ENCODE results near the gene PFDN1.

The PFDN1 gene

DNA sequence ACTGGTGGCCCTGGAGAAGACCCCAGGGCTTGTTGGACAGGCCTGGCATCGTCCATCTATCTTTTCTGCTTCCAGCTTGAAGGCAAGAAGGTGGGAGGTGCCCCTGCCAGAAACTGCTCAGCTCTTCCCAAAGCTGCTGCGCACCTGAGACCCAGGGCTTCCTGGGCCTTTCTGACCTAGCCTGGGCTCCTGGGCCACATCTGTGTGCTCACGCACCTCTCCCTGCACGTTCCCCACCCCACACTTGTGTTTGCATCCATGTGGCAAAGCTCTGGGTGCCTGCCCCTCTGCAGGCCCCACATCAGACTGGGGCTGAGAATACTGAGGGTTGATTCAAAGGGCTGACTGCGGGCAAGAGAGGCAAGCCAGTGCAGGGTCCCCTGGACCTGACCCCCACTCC is 63.4 kb downstream of the PFDN1 start:
- no peak for DNase-seq (ENCODE audit: low read depth in 2 of 2)

- no peak for DNase-seq (ENCODE audit: low read depth in 2 of 2)
These were observed 64.1 kb downstream of the PFDN1 start for GRCh38 chr5:140238756-140239155.

- DNase-seq (ENCODE audit: low read depth in 2 of 2), result no peak
These were observed 65.9 kb downstream of the PFDN1 start for GRCh38 chr5:140236891-140237598.

- no peak for DNase-seq (ENCODE audit: low read depth in 2 of 2)
These were observed 66.9 kb downstream of the PFDN1 start for GRCh38 chr5:140235791-140236551.

DNA sequence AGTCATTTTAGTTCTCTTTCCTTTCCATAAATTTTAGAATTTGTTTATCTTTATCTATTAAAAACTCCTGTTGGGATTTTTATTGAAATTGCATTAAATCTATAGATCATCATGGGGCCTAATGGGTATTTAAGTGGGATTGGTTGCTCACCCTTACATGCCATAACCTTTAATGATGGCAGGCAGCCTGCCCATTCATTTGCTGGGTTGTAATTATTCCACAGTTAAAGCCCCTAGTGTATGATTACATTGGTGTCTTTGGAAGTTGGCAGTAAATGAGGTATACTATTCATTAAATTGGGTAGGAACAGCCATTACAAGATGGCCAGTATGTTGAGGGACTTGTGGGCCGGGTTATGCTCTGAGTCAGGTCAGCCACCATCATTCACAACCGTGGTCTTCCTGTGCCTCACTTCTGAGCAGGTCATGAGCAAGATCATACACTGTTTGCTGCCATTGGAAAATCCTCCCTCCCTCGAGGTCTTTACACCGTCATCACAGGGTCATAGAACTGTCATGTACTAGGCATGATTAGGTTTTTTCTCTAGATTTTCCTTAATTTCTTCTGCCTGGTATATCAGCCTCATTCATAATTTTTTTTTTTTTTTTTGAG is 68.4 kb downstream of the PFDN1 start:
- no peak for DNase-seq (ENCODE audit: low read depth in 2 of 2)

- DNase-seq (ENCODE audit: low read depth in 2 of 2), result no peak
These were observed 70.2 kb downstream of the PFDN1 start for GRCh38 chr5:140232731-140233130.

GRCh38 chr5:140230373-140230772 is 72.5 kb downstream of the PFDN1 start:
- DNase-seq (ENCODE audit: low read depth in 2 of 2), result no peak

- no peak for DNase-seq (ENCODE audit: low read depth in 2 of 2)
These were observed 74.5 kb downstream of the PFDN1 start for GRCh38 chr5:140228364-140228837.

DNA sequence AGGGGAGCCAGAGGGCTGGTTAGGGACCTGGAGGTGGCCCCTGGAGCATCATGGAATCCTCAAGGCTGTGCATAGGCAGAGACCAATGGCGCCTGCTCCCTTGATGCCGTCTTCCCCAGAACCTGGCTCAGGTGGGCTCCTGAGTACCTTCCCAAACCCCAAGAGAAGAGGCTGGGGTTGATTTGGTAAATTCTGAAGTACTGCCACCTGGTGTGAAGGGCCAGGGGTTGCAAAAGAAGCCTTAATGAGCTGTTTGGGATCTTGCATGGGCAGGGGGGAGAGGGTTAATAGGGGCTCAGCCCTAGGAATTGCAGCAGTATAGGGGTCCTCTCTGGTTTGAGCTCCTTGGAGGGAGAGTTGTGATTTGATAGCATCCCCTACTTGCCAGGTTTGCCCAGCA is 75.9 kb downstream of the PFDN1 start:
- DNase-seq (ENCODE audit: low read depth in 2 of 2), result no peak

GRCh38 chr5:140225396-140225795 is 77.5 kb downstream of the PFDN1 start:
- DNase-seq (ENCODE audit: low read depth in 2 of 2), result no peak

DNA sequence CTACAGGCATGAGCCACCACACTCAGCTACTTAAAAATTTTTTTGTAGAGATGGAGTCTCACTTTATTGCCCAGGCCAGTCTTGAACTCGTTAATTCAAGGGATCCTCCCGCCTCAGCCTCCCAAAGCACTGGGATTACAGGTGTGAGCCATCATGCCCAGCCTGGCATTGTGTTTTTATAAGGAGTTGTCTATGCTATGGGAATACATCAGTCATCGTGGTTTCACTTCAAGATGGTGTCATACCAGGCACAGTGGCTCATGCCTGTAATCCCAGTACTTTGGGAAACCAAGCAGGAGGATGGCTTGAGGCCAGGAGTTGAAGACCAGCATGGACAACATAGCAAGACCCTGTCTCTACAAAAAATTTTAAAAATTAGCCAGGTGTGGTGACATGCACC is 78.2 kb downstream of the PFDN1 start:
- DNase-seq (ENCODE audit: low read depth in 2 of 2), result no peak

DNA sequence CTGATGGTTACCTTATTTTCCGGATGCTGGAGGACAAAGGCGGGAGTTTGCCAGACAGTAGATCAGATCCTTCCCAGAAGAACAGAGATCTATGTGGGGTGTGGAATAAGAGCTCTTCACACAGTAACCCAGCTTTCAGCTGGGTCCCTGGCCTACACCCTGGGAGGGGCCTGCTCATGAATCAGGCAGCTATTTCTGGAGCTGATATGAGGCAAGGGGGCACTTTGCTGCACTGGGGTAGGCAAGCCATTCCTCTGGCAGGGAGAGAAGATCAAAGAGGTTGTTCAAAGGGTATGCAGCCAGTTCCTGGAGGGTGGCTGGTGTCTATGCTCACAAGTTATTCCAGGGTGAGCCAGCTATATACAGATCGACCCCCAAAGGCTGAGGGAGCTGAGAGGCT is 79.3 kb downstream of the PFDN1 start:
- no peak for DNase-seq (ENCODE audit: low read depth in 2 of 2)

- no peak for DNase-seq (ENCODE audit: low read depth in 2 of 2)
These were observed 80.5 kb downstream of the PFDN1 start for GRCh38 chr5:140222416-140222815.

- no peak for DNase-seq (ENCODE audit: low read depth in 2 of 2)
These were observed 81.1 kb downstream of the PFDN1 start for GRCh38 chr5:140221697-140222223.

- no peak for DNase-seq (ENCODE audit: low read depth in 2 of 2)
These were observed 82.2 kb downstream of the PFDN1 start for GRCh38 chr5:140220698-140221064.

- no peak for DNase-seq (ENCODE audit: low read depth in 2 of 2)
These were observed 82.7 kb downstream of the PFDN1 start for GRCh38 chr5:140220032-140220697.

DNA sequence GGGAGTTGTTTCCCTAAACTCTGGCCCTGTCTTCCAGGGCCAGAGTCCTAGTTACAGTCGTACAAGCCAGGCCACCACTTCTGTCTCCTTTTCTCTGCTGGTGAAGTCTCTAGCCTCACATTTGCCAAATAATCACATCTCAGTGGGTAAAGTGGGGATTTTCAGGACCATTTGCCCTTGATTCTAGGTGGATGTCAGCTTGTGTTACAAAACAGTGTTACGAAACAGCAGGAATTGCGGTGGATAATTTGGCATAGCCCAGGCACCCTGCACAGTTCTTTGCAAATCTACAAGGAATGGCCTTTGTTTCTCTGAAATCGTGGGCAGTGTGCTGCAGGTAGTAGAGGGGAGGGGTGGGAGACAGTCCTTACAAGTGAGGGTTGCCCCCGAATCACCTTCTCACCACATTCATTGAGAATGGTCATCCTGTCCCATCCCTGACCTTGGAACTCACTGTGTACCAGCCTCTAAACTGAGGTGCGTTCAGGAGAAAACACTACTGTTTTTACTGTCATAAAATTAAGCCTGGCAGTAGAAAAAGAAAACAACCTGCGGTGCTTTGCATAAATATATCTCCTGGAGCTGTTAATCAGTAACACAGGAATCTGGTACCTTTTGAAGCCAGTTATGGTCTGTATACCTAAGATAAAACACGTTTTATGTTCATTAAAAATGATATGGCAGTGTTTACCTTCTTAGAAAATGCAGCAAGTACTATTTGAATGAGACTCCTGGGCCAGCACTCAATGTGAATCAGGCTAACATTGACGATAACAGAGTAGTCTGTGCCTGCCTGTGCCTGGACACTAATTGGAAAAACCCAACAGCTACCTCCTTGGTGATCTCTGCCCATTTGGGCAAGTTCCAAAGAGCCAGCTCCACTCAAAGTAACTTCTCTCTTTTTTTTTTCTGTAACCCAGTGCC is 83.6 kb downstream of the PFDN1 start:
- DNase-seq (ENCODE audit: low read depth in 2 of 2), result no peak

DNA sequence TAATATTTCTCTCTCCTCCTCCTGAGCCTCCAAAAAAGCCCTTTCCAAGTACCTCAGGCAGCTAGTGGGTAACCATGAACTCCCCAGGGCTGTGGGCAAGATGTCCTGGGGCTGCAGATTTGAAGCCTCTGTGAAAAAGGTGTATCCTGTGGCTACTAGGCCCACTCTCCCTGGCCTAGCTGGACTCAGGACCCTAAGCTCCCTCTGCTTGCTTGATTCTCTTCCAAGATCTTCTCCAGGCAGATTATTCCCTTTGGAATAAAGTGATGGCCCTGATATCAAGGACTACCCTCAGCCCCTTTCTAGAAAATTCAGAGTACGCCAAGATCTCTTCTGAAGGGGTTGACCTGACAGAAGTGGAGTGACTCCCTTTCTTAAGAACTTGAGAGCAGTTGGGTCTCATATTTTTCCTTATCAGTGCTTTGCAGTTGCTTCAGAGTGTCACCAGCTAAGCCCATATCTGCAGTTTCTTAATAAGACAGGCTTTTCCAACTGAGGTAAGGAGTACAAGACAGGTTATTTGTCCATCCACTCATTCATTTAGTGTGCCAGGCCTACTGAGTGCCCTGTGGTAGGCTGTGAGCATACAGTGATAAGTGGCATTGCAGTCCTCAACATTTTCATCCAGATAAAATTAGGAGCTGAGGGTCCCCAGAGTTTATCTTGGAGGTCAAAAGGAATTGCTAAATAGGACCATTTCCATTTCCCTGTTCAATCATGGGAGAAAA is 85.4 kb downstream of the PFDN1 start:
- no peak for DNase-seq (ENCODE audit: low read depth in 2 of 2)

GRCh38 chr5:140216478-140217074 is 86.3 kb downstream of the PFDN1 start:
- DNase-seq (ENCODE audit: low read depth in 2 of 2), result no peak

- no peak for DNase-seq (ENCODE audit: low read depth in 2 of 2)
These were observed 87.6 kb downstream of the PFDN1 start for GRCh38 chr5:140215276-140215675.
